Activated T-cell treated with anti-CD3 and anti-CD28 coated beads, Interleukin-2, amount 50 U/mL, for 24 hours (primary cell): ENCODE measurements around the gene SDC3.
"Not testable (repeated sequence)": the region's sequence is repeated elsewhere in the genome, so short reads cannot be mapped to it uniquely, and the experiment has no call there.

Experiments used
- DNase-seq: peaks from one replicate; pipeline ENCODE4 v3.0.0-alpha.2; 2020
- H3K27ac Mint-ChIP-seq: 2 replicates; pipeline ENCODE4 v1.8.0; 2020; ENCODE audit warnings: mild to moderate bottlenecking, mixed read lengths
- H3K27me3 Mint-ChIP-seq: 2 replicates; pipeline ENCODE4 v1.8.0; 2020; ENCODE audit warnings: mixed read lengths
- H3K36me3 Mint-ChIP-seq: 2 replicates; pipeline ENCODE4 v1.8.0; 2020; ENCODE audit warnings: low read depth, mixed read lengths
- H3K4me1 Mint-ChIP-seq: 2 replicates; pipeline ENCODE4 v1.8.0; 2020; ENCODE audit warnings: low read depth, mixed read lengths
- H3K4me3 Mint-ChIP-seq: 2 replicates; pipeline ENCODE4 v1.8.0; 2020; ENCODE audit warnings: mild to moderate bottlenecking, moderate library complexity, mixed read lengths
- H3K9me3 Mint-ChIP-seq: 2 replicates; pipeline ENCODE4 v1.8.0; 2020; ENCODE audit warnings: mixed read lengths

SDC3 gene

GRCh38 chr1:30908696-30909364 is at the start of gene SDC3:
Gene SDC3, minus strand, starts transcription at chr1:30908758. Its CDS starts 172 bp downstream, at chr1:30908586.
- peak within 1 kb of the TSS; percentile 75 for H3K27ac Mint-ChIP-seq
- peak; percentile 47 for DNase-seq
- no peaks in the 10 kb centered on the region for H3K36me3 Mint-ChIP-seq
- H3K4me1 Mint-ChIP-seq: peaks cover 15% of the 10 kb centered on the region
- no peaks in the 10 kb centered on the region for H3K9me3 Mint-ChIP-seq
- H3K27me3 Mint-ChIP-seq: peaks cover 51% of the 10 kb centered on the region
- H3K4me3 Mint-ChIP-seq: peak within 1 kb of the TSS; percentile 76

GRCh38 chr1:30957560-30958222 is 49.1 kb upstream of the SDC3 start:
- H3K27ac Mint-ChIP-seq: peak overlapping the region; percentile 45

GRCh38 chr1:30955448-30956015 is 47.0 kb upstream of the SDC3 start:
- Mint-ChIP-seq H3K27ac (no peak overlapping the region), H3K4me1 (peaks cover 44% of the 10 kb centered on the region), H3K4me3 (no peak overlapping the region), H3K36me3 (peaks cover 90% of the 10 kb centered on the region), H3K27me3 (no peaks in the 10 kb centered on the region), H3K9me3 (no peaks in the 10 kb centered on the region)
- DNase-seq: no peak

More at GRCh38 chr1:30957560-30958222, 49.1 kb upstream of the SDC3 start:
- DNase-seq: no peak
- Mint-ChIP-seq H3K9me3 (no peaks in the 10 kb centered on the region), H3K4me1 (peaks cover 42% of the 10 kb centered on the region), H3K36me3 (peaks cover 90% of the 10 kb centered on the region), H3K4me3 (no peak overlapping the region), H3K27me3 (no peaks in the 10 kb centered on the region)

GRCh38 chr1:30953685-30954084 is 45.1 kb upstream of the SDC3 start:
- Mint-ChIP-seq H3K4me3 (no peak overlapping the region), H3K4me1 (peaks cover 39% of the 10 kb centered on the region), H3K36me3 (peaks cover 88% of the 10 kb centered on the region), H3K27ac (no peak overlapping the region), H3K9me3 (no peaks in the 10 kb centered on the region), H3K27me3 (no peaks in the 10 kb centered on the region)
- DNase-seq: no peak

GRCh38 chr1:30952098-30952497 is 43.5 kb upstream of the SDC3 start:
- Mint-ChIP-seq H3K27me3 (no peaks in the 10 kb centered on the region), H3K9me3 (no peaks in the 10 kb centered on the region), H3K36me3 (peaks cover 90% of the 10 kb centered on the region), H3K27ac (peak overlapping the region; percentile 50), H3K4me1 (peaks cover 28% of the 10 kb centered on the region), H3K4me3 (no peak overlapping the region)
- no peak for DNase-seq

GRCh38 chr1:30950700-30951099 is 42.1 kb upstream of the SDC3 start:
- no peaks in the 10 kb centered on the region for H3K9me3 Mint-ChIP-seq
- peaks cover 86% of the 10 kb centered on the region for H3K36me3 Mint-ChIP-seq
- H3K4me1 Mint-ChIP-seq: peaks cover 22% of the 10 kb centered on the region
- DNase-seq: no peak
- H3K27ac Mint-ChIP-seq: no peak overlapping the region
- no peaks in the 10 kb centered on the region for H3K27me3 Mint-ChIP-seq
- H3K4me3 Mint-ChIP-seq: no peak overlapping the region

GRCh38 chr1:30950053-30950452 is 41.5 kb upstream of the SDC3 start:
- DNase-seq: no peak
- peak overlapping the region; percentile 76 for H3K27ac Mint-ChIP-seq
- no peaks in the 10 kb centered on the region for H3K9me3 Mint-ChIP-seq
- no peaks in the 10 kb centered on the region for H3K27me3 Mint-ChIP-seq
- H3K4me1 Mint-ChIP-seq: peaks cover 22% of the 10 kb centered on the region
- H3K4me3 Mint-ChIP-seq: no peak overlapping the region
- H3K36me3 Mint-ChIP-seq: peaks cover 90% of the 10 kb centered on the region

- H3K4me3 Mint-ChIP-seq, H3K27me3 Mint-ChIP-seq, H3K9me3 Mint-ChIP-seq, DNase-seq: not testable (repeated sequence)
- peak overlapping the region; percentile 76 for H3K27ac Mint-ChIP-seq
- peaks cover 90% of the 10 kb centered on the region for H3K36me3 Mint-ChIP-seq
- H3K4me1 Mint-ChIP-seq: peaks cover 22% of the 10 kb centered on the region
These were observed 40.9 kb upstream of the SDC3 start for GRCh38 chr1:30949487-30949838.

- H3K9me3 Mint-ChIP-seq, H3K4me3 Mint-ChIP-seq, DNase-seq, H3K27me3 Mint-ChIP-seq: not testable (repeated sequence)
- peaks cover 20% of the 10 kb centered on the region for H3K4me1 Mint-ChIP-seq
- H3K36me3 Mint-ChIP-seq: peaks cover 90% of the 10 kb centered on the region
- H3K27ac Mint-ChIP-seq: peak overlapping the region; percentile 80
These were observed 40.4 kb upstream of the SDC3 start for GRCh38 chr1:30948813-30949486.

- H3K4me3 Mint-ChIP-seq: no peak overlapping the region
- H3K4me1 Mint-ChIP-seq: peaks cover 14% of the 10 kb centered on the region
- no peak for DNase-seq
- no peaks in the 10 kb centered on the region for H3K9me3 Mint-ChIP-seq
- peak overlapping the region; percentile 80 for H3K27ac Mint-ChIP-seq
- peaks cover 90% of the 10 kb centered on the region for H3K36me3 Mint-ChIP-seq
- no peaks in the 10 kb centered on the region for H3K27me3 Mint-ChIP-seq
These were observed 39.7 kb upstream of the SDC3 start for GRCh38 chr1:30948278-30948677.

GRCh38 chr1:30947212-30947611 is 38.7 kb upstream of the SDC3 start:
- H3K27me3 Mint-ChIP-seq: no peaks in the 10 kb centered on the region
- H3K4me1 Mint-ChIP-seq: peaks cover 8% of the 10 kb centered on the region
- no peak for DNase-seq
- H3K4me3 Mint-ChIP-seq: no peak overlapping the region
- peak overlapping the region; percentile 80 for H3K27ac Mint-ChIP-seq
- peaks cover 91% of the 10 kb centered on the region for H3K36me3 Mint-ChIP-seq
- no peaks in the 10 kb centered on the region for H3K9me3 Mint-ChIP-seq

- no peak for DNase-seq
- Mint-ChIP-seq H3K4me1 (no peaks in the 10 kb centered on the region), H3K36me3 (peaks cover 91% of the 10 kb centered on the region)
These were observed 33.9 kb upstream of the SDC3 start for GRCh38 chr1:30942326-30942963.

GRCh38 chr1:30940541-30940940 is 32.0 kb upstream of the SDC3 start:
- DNase-seq: no peak
- Mint-ChIP-seq H3K27ac (peak overlapping the region; percentile 17), H3K9me3 (no peaks in the 10 kb centered on the region), H3K27me3 (no peaks in the 10 kb centered on the region), H3K4me3 (no peak overlapping the region), H3K36me3 (peaks cover 90% of the 10 kb centered on the region), H3K4me1 (no peaks in the 10 kb centered on the region)

More at GRCh38 chr1:30942326-30942963, 33.9 kb upstream of the SDC3 start:
- Mint-ChIP-seq H3K27me3 (no peaks in the 10 kb centered on the region), H3K27ac (peak overlapping the region; percentile 10), H3K4me3 (no peak overlapping the region), H3K9me3 (no peaks in the 10 kb centered on the region)

GRCh38 chr1:30936541-30937171 is 28.1 kb upstream of the SDC3 start:
- no peak for DNase-seq
- H3K27ac Mint-ChIP-seq: peak overlapping the region; percentile 60
- no peaks in the 10 kb centered on the region for H3K27me3 Mint-ChIP-seq
- no peaks in the 10 kb centered on the region for H3K9me3 Mint-ChIP-seq
- H3K4me1 Mint-ChIP-seq: no peaks in the 10 kb centered on the region
- peaks cover 90% of the 10 kb centered on the region for H3K36me3 Mint-ChIP-seq
- no peak overlapping the region for H3K4me3 Mint-ChIP-seq
